HG03139 (cell line): Measurements from ENCODE around the gene ASB2.
A peak's percentile ranks its signal among the peaks of the same experiment; 100 is the strongest.

Experiments
- ATAC-seq: cut with Tn5 transposase; IDR thresholded peaks from one replicate; pipeline ENCODE4 v1.9.1; 2021; ENCODE audit not compliant: unreplicated experiment

ASB2 gene

GRCh38 chr14:93981316-93982229 is 5.2 kb upstream of the ASB2 start:
- ATAC-seq: no peak

GRCh38 chr14:93980456-93981201 is 4.3 kb upstream of the ASB2 start:
- no peak for ATAC-seq

- ATAC-seq: peak; percentile 3
These were observed 2.4 kb upstream of the ASB2 start for GRCh38 chr14:93978735-93979134.

GRCh38 chr14:93977790-93978581 is 1.6 kb upstream of the ASB2 start:
- ATAC-seq: peak; percentile 59

- no peak for ATAC-seq
These were observed 801 bp upstream of the ASB2 start for GRCh38 chr14:93977171-93977570.

- ATAC-seq: peak; percentile 47
These were observed 436 bp downstream of the ASB2 start for GRCh38 chr14:93975791-93976476.

GRCh38 chr14:93974833-93975232 is 1.5 kb downstream of the ASB2 start:
- no peak for ATAC-seq

- no peak for ATAC-seq
These were observed 2.1 kb downstream of the ASB2 start for GRCh38 chr14:93974299-93974698.

- no peak for ATAC-seq
These were observed 2.8 kb downstream of the ASB2 start for GRCh38 chr14:93973607-93974006.

GRCh38 chr14:93972618-93973205 is 3.7 kb downstream of the ASB2 start:
- no peak for ATAC-seq

- ATAC-seq: no peak
These were observed 4.7 kb downstream of the ASB2 start for GRCh38 chr14:93971635-93972027.

- peak; percentile 32 for ATAC-seq
These were observed 5.3 kb downstream of the ASB2 start for GRCh38 chr14:93970965-93971634.

- ATAC-seq: no peak
These were observed 5.8 kb downstream of the ASB2 start for GRCh38 chr14:93970585-93970964.

- ATAC-seq: no peak
These were observed 7.1 kb downstream of the ASB2 start for GRCh38 chr14:93969082-93969828.

GRCh38 chr14:93967637-93968250 is 8.6 kb downstream of the ASB2 start:
- peak; percentile 32 for ATAC-seq

GRCh38 chr14:93965946-93966474 is 10.4 kb downstream of the ASB2 start:
- no peak for ATAC-seq

GRCh38 chr14:93965287-93965821 is 11.0 kb downstream of the ASB2 start:
- no peak for ATAC-seq

- ATAC-seq: no peak
These were observed 11.5 kb downstream of the ASB2 start for GRCh38 chr14:93964820-93965286.
